ENCODE results near the gene GPR45.
A peak's percentile ranks its signal among the peaks of the same experiment; 100 is the strongest.

GPR45 gene

DNA sequence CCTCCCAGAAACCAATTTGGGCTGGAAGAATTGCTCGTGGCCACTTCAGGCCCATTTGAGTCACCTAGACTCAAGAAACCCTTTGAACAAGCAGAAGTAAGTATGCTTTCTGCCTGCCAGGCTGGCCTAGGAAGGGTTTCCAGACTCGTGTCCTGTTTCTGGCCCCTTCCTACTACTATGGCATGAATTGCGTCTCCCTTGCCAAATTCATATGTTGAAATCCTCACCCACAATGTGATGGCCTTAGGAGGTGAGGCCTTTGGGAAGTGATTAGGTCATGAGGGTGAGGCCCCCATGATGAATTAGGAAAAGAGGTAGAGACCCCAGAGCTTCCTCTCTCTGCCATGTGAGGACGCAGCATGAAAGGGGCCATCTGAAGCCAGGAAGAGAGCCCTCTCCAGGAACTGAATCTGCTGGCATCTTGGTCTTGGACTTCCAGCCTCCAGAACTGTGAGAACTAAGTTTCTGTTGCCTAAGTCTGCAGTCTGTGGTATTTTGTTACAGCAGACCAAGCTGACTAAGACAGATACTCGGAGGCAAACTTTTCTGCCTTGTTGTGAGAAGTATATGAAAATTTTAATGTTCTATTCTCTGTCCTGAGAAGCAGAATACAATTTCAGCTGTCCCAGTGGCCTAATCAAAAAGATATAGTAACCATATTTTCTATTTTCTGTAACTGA lies 13.1 kb downstream of the GPR45 start:
- no peak for DNase-seq

DNA sequence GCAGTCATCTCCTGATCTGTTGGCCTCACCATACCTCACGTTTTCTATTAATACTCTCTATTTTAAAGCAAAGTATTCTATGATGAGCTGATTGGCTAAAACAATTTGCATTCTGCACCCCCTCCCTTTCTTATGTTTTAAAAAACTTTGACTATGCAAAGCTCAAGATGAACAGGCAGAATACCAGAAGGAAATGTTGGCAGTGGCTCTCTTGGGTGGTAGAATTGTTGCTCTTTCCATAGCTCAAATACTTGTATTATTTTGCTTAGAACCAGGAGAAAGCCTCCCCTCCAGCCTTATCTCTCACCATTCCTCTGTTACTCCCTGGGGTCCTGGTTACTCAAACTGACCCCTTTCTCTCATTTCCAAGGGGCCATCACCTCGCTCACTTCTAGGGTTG lies 14.4 kb downstream of the GPR45 start:
- no peak for DNase-seq

DNA sequence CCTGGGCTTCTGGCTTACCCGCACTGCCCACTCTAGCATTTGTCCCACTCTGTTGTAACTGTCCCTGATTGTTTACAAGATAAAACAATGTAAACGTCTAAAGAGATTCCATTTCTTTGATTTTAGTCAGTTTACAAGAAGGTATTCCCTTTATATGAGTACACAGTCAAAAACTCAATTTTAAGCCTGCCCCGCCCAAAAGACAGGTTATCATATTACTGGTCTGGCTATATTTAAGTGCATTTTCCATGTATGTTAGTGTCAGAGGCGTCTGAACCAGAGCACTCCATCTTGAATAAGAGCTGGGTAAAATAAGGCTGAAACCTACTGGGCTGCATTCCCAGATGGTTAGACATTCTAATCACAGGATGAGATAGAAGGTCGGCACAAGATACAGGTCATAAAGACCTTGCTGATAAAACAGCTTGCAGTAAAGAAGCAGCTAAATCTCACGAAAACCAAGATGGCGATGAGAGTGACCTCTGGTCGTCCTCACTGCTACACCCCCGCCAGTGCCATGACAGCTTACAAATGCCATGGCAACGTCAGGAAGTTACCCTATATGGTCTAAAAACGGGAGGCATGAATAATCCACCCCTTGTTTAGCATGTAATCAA lies 15.0 kb downstream of the GPR45 start:
- DNase-seq = no peak

DNA sequence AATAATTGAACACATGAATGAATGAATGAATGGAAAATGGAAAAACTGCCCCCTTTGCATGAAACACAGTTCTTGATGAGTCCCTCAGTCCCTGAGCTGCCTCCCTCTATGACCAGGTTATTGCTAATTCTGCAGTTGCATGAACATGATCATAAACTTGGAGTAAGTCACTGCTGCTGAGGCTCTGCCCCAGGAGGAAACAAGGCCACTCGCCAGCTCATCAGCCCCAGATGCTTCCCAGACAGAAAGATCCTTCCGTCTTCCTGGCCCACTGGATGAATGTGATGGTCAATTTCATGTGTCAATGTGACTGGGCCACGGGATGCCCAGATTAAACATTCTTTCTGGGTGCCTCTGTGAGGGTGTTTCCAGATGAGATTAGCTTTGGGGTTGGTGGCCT lies 16.4 kb downstream of the GPR45 start:
- DNase-seq = no peak

DNA sequence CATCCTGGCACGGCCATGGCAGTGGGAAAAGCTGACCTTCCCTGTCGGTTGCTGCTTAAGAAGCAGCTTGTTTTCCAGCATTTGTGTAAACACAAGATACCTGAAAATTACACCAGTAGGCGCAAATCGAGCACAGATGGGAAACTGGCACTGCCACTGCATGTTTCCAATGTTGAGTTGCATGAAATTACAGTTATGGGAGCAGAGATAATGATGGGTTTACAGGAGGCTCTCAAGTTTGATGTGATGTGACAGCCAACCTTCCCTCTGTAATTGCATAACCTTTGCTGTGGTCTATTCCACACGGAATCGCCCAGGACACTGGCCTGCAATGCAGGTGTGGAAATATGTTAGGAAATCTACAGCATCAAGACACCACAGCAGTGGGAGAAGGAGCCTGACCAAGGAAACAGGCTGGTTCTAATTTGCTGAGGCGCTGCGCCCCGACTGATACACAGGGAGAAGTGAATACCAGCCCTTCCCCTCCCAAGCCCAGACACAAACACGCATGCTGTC lies 17.4 kb downstream of the GPR45 start:
- no peak for DNase-seq

DNA sequence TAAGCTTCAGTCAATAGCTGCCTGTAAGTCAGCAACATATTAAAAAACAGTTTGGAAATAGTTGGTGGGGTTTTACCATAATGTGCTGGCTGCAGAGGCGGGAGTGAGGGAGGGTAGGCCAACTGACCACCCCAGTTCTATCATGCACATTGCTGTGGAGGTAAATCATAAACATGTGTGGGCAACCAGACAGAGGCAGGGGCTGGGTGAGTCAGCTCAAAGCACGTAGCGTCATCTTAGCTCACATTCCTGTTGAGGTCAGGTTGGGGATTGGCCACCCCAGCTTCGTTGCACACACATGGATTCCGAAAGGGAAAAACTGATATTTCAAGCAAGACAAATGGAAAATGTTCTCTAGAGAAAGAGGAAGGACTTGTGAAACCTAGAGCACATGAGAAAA lies 19.5 kb downstream of the GPR45 start:
- no peak for DNase-seq

DNA sequence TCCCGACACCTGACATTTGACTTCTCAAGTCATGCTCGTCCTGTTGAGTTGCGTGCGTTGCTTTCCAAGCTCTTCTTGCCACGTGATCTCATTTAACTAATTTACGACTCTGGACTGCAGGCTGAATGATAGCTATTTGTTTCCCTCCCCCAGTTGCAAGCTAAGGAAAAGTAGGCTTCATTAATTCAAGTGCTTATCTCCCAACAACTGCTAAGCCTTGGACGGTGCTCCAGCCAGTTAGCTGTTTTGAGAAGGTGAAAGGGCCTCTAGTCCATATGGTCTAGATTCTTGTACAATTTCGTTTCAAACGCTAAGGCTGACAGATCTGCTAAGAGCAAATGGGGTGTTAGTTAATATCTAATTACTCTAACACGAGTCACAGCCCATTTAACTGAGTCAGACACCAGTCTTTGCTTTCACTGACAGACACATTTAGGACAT lies 21.1 kb downstream of the GPR45 start:
- no peak for DNase-seq

DNA sequence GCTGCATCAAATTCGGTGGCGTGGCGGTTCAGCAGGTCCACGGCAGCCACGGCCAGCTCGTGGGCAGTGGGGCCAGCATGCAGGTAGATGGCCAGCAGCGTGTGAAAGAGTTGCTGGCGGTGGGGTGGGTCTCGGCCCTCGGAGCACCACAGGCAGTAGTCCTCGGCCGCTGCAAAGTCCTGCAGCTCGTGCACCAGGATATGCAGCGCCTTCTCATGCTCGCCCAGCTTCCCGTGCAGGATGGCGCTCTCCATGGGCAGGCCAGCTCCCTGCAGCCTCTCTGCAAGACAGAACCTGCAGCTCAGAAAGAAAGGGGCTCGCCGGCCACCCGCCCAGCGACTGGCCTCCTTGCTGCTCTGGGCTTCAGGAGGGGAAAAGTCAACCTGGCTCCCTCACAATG lies 27.9 kb downstream of the GPR45 start:
- DNase-seq = no peak

DNA sequence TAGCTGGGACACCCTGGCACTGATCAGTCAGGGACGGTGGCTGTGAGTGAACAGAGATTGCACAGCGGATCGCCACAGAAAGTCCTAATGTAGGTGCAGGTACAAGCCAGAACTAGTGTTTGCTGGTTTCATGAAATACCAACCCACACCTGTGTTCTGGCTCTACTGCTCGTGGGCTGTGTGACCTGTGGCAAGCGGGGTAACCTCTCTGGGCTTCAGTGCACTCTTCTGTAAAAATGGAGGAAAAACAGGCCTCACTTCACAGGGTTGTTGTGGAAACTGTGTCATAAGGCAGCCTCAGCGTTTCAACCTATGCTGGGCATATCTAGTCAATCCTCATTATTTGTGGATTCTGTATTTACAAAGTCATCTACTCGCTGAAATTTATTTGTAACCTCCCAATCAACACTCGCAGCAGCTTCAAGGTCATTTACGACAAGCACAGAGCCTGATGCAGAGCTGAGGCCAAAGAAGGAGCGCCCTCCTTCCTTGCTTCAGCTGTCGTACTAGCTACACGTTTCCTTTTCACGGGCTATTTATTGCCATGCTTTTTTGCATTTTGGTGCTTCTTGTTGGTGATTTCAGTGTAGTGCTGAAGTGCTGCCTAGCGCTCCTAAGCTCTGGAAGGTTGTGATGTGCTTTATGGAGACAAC lies 30.0 kb downstream of the GPR45 start:
- DNase-seq = no peak

DNA sequence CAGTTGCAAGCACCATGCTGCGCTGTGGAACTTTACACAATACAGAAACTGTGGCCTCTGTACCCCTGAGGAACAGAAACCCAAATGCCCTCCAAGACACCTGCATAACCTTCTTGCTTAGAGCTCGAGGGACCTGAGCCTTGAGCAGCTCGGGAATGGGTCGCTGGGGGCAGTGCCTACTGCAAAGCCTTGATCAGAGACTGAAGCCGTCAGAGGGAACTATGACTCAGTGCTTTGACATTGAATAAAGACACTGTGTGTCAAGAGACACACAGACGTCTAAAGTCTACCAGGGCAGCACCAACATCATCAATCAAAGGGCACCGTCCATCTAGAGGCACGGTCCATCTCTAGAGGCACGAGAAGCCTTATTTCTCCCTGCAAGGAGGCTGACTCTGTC lies 30.6 kb downstream of the GPR45 start:
- DNase-seq = no peak

DNA sequence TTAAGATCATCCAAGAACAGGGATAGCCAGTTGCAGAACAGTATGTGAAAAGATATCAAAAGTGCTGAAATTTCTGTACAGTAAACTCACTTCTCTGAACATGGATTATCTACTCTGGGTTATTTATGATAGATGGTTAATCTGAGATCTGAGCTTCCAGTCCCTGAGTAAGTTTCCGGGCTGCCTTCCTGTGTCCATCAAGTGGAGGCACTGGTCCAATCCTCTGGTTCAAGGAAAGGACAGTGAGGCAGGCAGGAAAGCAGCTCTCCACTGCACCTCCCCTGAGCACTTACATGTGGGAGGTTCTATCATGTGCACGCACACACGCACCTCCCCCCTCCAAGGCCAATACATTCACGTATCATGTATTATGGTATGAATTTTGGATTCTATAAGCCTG lies 32.5 kb downstream of the GPR45 start:
- DNase-seq = no peak

DNA sequence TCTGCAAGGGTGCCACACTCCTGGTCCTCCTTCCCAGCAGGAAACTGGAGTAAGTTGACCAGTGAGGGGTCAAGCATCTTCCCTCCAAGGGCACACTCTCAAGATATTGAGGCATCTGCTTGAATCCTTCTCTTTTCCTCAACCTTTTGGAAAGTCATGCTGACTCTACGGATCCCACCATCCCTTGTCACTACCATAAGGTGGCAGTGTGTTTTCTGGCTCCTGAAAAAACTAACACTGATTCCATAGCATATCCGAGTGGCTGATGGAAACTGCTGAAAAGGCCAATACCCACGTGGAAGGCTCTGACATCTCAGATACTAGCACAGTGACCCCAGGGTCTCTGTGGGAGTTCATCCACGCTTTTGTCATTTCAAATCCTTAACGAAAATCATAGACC lies 37.1 kb downstream of the GPR45 start:
- DNase-seq = no peak

DNA sequence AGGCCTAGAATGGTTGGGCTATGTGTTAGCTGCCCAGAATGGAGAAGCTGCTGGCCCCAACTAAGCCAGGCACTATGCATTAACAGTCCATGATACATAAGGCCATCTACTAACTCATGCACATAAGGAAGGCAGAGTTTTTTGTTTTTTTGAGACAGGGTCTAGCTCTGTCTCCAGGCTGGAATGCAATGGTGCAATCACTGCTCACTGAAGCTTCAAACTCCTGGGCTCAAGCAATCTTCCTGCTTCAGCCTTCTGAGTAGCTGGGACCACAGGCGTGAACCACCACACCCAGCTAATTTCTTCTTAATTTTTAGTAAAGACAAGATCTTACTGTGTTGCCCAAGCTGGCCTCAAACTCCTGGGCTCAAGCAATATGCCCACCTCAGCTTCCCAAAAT lies 37.6 kb downstream of the GPR45 start:
- no peak for DNase-seq

DNA sequence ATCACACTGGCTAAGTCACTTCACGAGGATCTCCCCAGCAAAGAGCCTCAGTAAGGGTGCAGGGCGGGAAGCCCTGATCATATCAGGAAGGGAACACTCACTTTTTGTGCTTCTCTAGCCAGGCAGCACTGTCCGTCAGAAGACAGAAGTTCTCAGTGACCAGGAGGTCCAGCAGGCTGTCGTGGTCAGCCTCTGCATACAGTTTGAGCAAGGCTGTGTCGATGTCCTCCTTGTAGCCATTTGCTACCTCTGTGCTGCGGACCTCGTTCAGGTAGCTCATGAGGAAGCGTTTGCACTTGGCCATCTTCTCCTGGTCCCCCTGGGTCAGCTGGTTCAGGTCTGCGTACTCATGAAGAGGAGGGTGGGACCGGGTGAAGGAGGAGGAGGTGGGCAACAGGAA lies 38.7 kb downstream of the GPR45 start:
- DNase-seq = no peak

DNA sequence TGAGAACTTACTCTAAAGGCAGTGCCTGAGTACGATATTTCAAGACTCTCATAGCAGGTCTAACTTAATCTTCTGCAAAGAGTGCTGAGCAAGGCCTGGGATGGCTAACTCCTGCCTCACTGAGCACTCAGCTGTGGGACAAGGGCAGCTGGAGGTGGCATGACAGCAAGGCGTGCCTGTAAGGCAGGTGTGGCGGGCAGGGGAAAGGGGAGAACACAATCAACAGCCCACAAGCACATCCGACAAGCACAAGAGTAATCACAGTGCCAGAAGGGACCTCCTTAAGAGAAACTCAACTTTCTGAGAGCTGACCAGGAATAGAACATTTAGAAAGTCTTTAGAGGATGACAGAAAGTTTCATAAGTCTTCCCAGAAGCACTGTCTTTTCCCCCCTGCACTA lies 42.0 kb downstream of the GPR45 start:
- no peak for DNase-seq

DNA sequence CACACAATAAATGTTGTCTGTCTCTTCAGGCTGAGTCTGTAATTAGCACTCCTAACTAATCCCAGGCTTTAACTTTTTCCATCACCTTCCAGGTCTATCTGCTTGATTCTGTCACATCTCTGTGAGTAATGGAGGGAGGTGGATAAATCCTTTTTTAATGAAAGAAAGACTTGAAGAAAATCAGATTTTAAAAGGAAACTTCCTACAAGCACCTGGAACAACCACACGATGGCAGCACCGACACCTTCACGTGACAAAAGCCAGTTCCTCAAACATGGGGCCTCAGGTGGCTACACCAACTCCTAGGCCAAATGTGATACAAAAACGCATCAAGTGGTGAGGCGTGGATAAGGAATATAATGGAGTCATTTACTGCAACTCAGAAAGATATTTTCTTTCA lies 46.1 kb downstream of the GPR45 start:
- peak in 1 of 2 experiments; percentile 10 for DNase-seq

DNA sequence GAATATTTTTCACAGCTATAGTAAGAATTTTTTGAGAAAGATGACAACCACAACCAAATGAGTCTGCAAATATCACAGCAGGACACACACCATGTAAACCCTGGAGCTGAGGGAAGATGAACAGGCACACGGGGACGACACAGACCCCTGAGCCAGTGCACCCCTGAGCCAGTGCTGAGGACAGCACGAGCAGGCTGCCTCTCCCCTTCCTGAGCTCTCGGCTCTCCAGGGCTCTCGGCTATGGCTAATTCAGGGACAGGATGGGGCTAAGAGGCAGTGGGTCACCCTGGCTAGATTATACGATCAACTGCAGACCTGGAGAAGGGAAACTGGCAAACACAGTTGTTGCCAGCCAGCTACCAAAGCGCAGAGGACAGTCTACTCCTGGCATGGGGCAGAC lies 46.6 kb downstream of the GPR45 start:
- no peak for DNase-seq

DNA sequence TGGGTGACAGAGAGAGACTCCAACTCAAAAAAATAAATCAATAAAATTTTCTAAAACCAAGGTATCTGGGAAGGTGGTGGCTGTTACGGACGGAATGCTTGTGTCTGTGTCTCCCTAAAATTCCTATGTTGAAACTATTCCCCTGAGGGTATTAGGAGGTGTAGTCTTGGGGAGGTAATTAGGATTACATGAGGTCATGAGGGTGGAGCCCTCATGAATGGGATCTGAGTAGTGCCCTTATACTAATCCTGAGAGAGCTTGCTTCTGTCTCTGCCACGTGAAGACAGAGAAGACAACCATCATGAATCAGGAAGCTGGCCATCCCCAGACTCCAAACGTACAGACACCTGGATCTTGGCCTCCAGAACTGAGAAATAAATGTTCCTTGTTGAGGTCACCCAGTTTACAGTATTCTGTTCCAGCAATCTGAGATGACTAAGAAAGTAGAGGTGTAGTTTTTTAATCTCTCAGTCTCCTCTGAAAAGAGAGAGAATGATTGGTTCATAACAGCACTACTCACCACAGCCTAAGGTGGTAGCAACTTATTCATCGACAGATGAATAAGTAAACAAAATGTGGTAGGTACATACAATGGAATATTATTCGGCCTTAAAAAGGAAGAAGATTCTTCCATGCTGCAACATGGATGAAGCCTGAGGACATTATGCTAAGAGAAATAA lies 49.6 kb downstream of the GPR45 start:
- no peak for DNase-seq

DNA sequence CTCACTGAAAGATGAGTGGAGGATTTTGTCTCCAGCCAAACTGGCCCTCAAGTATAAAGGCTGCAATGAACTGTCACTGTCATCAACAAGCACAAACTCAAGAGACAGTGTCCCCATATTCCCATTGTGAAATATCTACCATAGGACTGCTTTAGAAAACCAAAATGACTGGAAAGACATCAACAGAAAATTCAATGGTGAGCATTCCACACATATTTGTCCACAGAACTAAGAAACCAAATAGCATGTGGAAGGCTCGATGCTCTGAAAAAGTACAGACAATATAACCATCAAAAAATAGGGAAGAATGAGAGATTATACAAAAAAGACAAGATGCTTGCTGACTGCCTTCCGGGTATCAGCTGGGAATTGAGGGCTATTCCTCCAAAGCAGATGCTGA lies 50.4 kb downstream of the GPR45 start:
- DNase-seq = no peak

Data from activated CD4-positive, alpha-beta T cell treated with anti-CD3 and anti-CD28 coated beads, Interleukin-2, amount 50 U/mL, for 4 hours (primary cell).